Activated CD8-positive, alpha-beta T cell treated with anti-CD3 and anti-CD28 coated beads for 36 hours (primary cell): ENCODE results near the gene TK2. TPM values are rescaled to one million over a fixed set of nuclear protein-coding genes. Genes with fewer than 3 reads are reported as not detected.

Experiments
- ATAC-seq: fragments of 200-7000 bp; cut with Tn5 transposase; one replicate; pipeline ENCODE4 v1.10.0; 2021; ENCODE audit warnings: mild to moderate bottlenecking, moderate library complexity
- CTCF ChIA-PET: fragments of 350-600 bp; sonication (Branson Sonifier 250); formaldehyde crosslinking; loops from one replicate; lab custom pipeline; 2021; ENCODE audit warnings: antibody characterized with exemption; lab: Charles Lee
- POLR2A ChIA-PET: fragments of 350-600 bp; sonication (Branson Sonifier 250); formaldehyde crosslinking; loops from one replicate; lab custom pipeline; 2021; ENCODE audit warnings: antibody characterized with exemption; lab: Charles Lee
- DNase-seq: peaks from one replicate; pipeline ENCODE4 v3.0.0-alpha.2; 2020
- H3K27ac Mint-ChIP-seq: one replicate; pipeline ENCODE4 v1.8.0; 2021; ENCODE audit warnings: mild to moderate bottlenecking, mixed read lengths
- H3K27me3 Mint-ChIP-seq: one replicate; pipeline ENCODE4 v1.8.0; 2021; ENCODE audit warnings: mixed read lengths
- H3K36me3 Mint-ChIP-seq: one replicate; pipeline ENCODE4 v1.8.0; 2021; ENCODE audit warnings: low read depth, mixed read lengths
- H3K4me1 Mint-ChIP-seq: one replicate; pipeline ENCODE4 v1.8.0; 2021; ENCODE audit warnings: low read depth, mixed read lengths
- H3K4me3 Mint-ChIP-seq: one replicate; pipeline ENCODE4 v1.8.0; 2021; ENCODE audit warnings: mild to moderate bottlenecking, moderate library complexity, mixed read lengths
- H3K9me3 Mint-ChIP-seq: one replicate; pipeline ENCODE4 v1.8.0; 2021; ENCODE audit warnings: mixed read lengths
- CTCF ChIP-seq: fragments of 200-600 bp; IDR thresholded peaks from one replicate; pipeline ENCODE4 v1.8.0; 2022; ENCODE audit warnings: antibody characterized with exemption, mild to moderate bottlenecking
- intact Hi-C: fragments of 100-400 bp; cut with micrococcal nuclease; formaldehyde crosslinking; loops from one replicate; pipeline ENCODE4 v1.10.0; 2022
- total RNA-seq, 2 experiments: library from RNA; stranded (reverse); gene quantifications; one replicate each; pipeline ENCODE4 v1.2.3, GENCODE V29; 2021

Gene TK2
- total RNA-seq, 2 experiments from 2014 or later = 3.2 to 4.4 TPM

GRCh38 chr16:66476328-66477027 lies 73.4 kb downstream of the TK2 start:
- H3K4me3 Mint-ChIP-seq = no peak overlapping the region
- TF ChIP-seq CTCF = no peak
- no peak overlapping the region for H3K27ac Mint-ChIP-seq
- intact Hi-C loops = no loop called here
- peaks cover 30% of the 10 kb centered on the region for H3K4me1 Mint-ChIP-seq
- no peaks in the 10 kb centered on the region for H3K36me3 Mint-ChIP-seq
- ATAC-seq (peak; percentile 28), DNase-seq (peak; percentile 72)
- ChIA-PET CTCF (interaction anchor here (0.8 to 13.3 kb wide), 15 partner anchors 12 to 174 kb away, joined by 3 to 158 read pairs (median 3); partner anchors contain the start of genes CKLF and CMTM3), POLR2A (interaction anchor here (1.0 kb wide), 1 partner anchor 262 kb away, joined by 3 read pairs; no protein-coding TSS in a partner anchor)
- H3K27me3 Mint-ChIP-seq = no peaks in the 10 kb centered on the region
- no peaks in the 10 kb centered on the region for H3K9me3 Mint-ChIP-seq

GRCh38 chr16:66475232-66475631 lies 74.7 kb downstream of the TK2 start:
- H3K4me3 Mint-ChIP-seq = no peak overlapping the region
- H3K27ac Mint-ChIP-seq = no peak overlapping the region
- POLR2A ChIA-PET = interaction anchor here (0.7 to 1.6 kb wide), 6 partner anchors 37 to 114 kb away, joined by 3 to 5 read pairs (median 4); partner anchors contain the start of gene CKLF
- no peak for TF ChIP-seq CTCF
- DNase-seq (no peak), ATAC-seq (no peak)
- H3K9me3 Mint-ChIP-seq = no peaks in the 10 kb centered on the region
- H3K27me3 Mint-ChIP-seq = no peaks in the 10 kb centered on the region
- peaks cover 30% of the 10 kb centered on the region for H3K4me1 Mint-ChIP-seq
- intact Hi-C loops = no loop called here
- CTCF ChIA-PET = interaction anchor here (1.1 to 13.3 kb wide), 8 partner anchors 9 to 129 kb away, joined by 3 to 158 read pairs (median 4); partner anchors contain the start of gene CMTM3
- no peaks in the 10 kb centered on the region for H3K36me3 Mint-ChIP-seq

GRCh38 chr16:66474750-66475199 lies 75.1 kb downstream of the TK2 start:
- intact Hi-C loops = no loop called here
- POLR2A ChIA-PET = interaction anchor here (0.7 to 1.6 kb wide), 7 partner anchors 10 to 114 kb away, joined by 3 to 5 read pairs (median 4); partner anchors contain the start of gene CKLF

GRCh38 chr16:66473654-66474519 lies 76.0 kb downstream of the TK2 start:
- Mint-ChIP-seq H3K9me3 (no peaks in the 10 kb centered on the region), H3K27ac (peak overlapping the region; percentile 9), H3K4me3 (no peak overlapping the region), H3K4me1 (peaks cover 23% of the 10 kb centered on the region), H3K36me3 (no peaks in the 10 kb centered on the region), H3K27me3 (no peaks in the 10 kb centered on the region)
- TF ChIP-seq CTCF = no peak
- no peak for ATAC-seq
- POLR2A ChIA-PET = interaction anchor here (0.8 to 1.6 kb wide), 5 partner anchors 11 to 115 kb away, joined by 3 to 5 read pairs (median 4); partner anchors contain the start of gene CKLF
- intact Hi-C loops = no loop called here
- CTCF ChIA-PET = interaction anchor here (0.8 to 13.3 kb wide), 7 partner anchors 10 to 135 kb away, joined by 3 to 158 read pairs (median 4); no protein-coding TSS in a partner anchor
- no peak for DNase-seq

More at GRCh38 chr16:66474750-66475199, 75.1 kb downstream of the TK2 start:
- Mint-ChIP-seq H3K4me3 (no peak overlapping the region), H3K9me3 (no peaks in the 10 kb centered on the region), H3K4me1 (peaks cover 30% of the 10 kb centered on the region), H3K27me3 (no peaks in the 10 kb centered on the region), H3K36me3 (no peaks in the 10 kb centered on the region), H3K27ac (peak overlapping the region; percentile 41)
- DNase-seq = peak; percentile 83
- peak; percentile 91 for ATAC-seq
- no peak for TF ChIP-seq CTCF
- CTCF ChIA-PET = interaction anchor here (0.8 to 13.3 kb wide), 7 partner anchors 10 to 117 kb away, joined by 3 to 158 read pairs (median 4); no protein-coding TSS in a partner anchor
